Right lobe of liver (tissue), 6 donors: ENCODE measurements around the gene CNTN2. TPM values are rescaled to one million over a fixed set of nuclear protein-coding genes. Genes with fewer than 3 reads are reported as not detected.

Experiments used
- ATAC-seq, 4 donors: fragments of 200-7000 bp; cut with Tn5 transposase; one replicate each; pipeline ENCODE4 v1.9.1; 2020; ENCODE audit warnings: mild to moderate bottlenecking in 4 of 4, moderate library complexity in 4 of 4
- DNase-seq, 3 donors: peaks; one replicate each; pipeline ENCODE4 v3.0.0-alpha.2; 2020
- H3K27ac ChIP-seq, 3 donors: fragments of 200-600 bp; one replicate each; pipeline ENCODE4 v1.8.0; 2022
- H3K27me3 ChIP-seq, 2 donors: fragments of 200-600 bp; one replicate each; pipeline ENCODE4 v1.8.0; 2022
- H3K36me3 ChIP-seq, 4 donors: fragments of 200-600 bp; sonication (generic) in 1 of 4; one replicate each; pipeline versions ENCODE4 v1.5.1 to v1.8.0; 2017 to 2022; ENCODE audit warnings: control low read depth in 1 of 4
- H3K4me1 ChIP-seq, 4 donors: fragments of 200-600 bp; sonication (generic) in 1 of 4; one replicate each; pipeline versions ENCODE4 v1.5.1 to v1.8.0; 2017 to 2022; ENCODE audit warnings: control low read depth in 1 of 4
- H3K4me3 ChIP-seq, 3 donors: fragments of 200-600 bp; one replicate each; pipeline ENCODE4 v1.8.0; 2022
- H3K9me3 ChIP-seq, 4 donors: fragments of 200-600 bp; sonication (generic) in 1 of 4; one replicate each; pipeline versions ENCODE4 v1.5.1 to v1.8.0; 2017 to 2022; ENCODE audit warnings: control low read depth in 1 of 4
- CTCF ChIP-seq, 4 donors: fragments of 200-600 bp in 3 of 4; fragments of 450-650 bp in 1 of 4; IDR thresholded peaks; one replicate each; pipeline versions ENCODE4 v1.5.1 to v1.8.0; 2016 to 2022; ENCODE audit warnings: antibody characterized with exemption in 4 of 4, mild to moderate bottlenecking in 2 of 4
- POLR2A ChIP-seq: fragments of 450-650 bp; IDR thresholded peaks from one replicate; pipeline ENCODE4 v1.6.1; 2017; ENCODE audit warnings: antibody characterized with exemption, mild to moderate bottlenecking
- WGBS: methylation state at CpG from one replicate; pipeline ENCODE4 v1.1.6; 2018; ENCODE audit warnings: low coverage, low lambda C conversion rate; ENCODE audit not compliant: insufficient coverage; ENCODE audit errors: missing lambda C conversion rate; 5-methylcytosine and 5-hydroxymethylcytosine counted together
- intact Hi-C, 2 donors: fragments of 100-400 bp; cut with DNase I; formaldehyde crosslinking; loops; one replicate each; pipeline versions ENCODE4 v1.11.2 to v1.14.1; 2022
- total RNA-seq, 6 experiments: library from RNA; depleted of rRNA in 2 of 6; stranded (reverse); fragments of >200 nt in 2 of 6; fragmentation: NEBNext Ultra II Directional in 3 of 6; extraction: Animal tissue kit (Norgen Biotek cat#: 25700) in 3 of 6; gene quantifications; one replicate each; pipeline versions ENCODE4 v1.1.0 to v1.2.4, GENCODE V29; 2016 to 2023
- donor health status: DM: no; HTN: yes; CAD: no.
- donor health status: DM: no; HTN: no; CAD: no.
- donor health status: DM: no; HTN: no; CAD: no.
- donor health status: DM: no; HTN: yes; CAD: no.
- donor health status: DM: no; HTN: yes; CAD: no.

The CNTN2 gene
- total RNA-seq, 6 experiments from 2014 or later = 0.49 TPM; not detected in 5

- TF ChIP-seq CTCF (IDR thresholded peaks at IDR 0.05) (no peak), POLR2A (no peak)
- ATAC-seq = peak; percentile 31 to 60 (median 56)
- Histone ChIP-seq H3K36me3 (no peaks in the 10 kb centered on the region), H3K4me3 (no peak overlapping the region), H3K27ac (no peak overlapping the region), H3K4me1 (no peaks in the 10 kb centered on the region), H3K9me3 (no peaks in the 10 kb centered on the region), H3K27me3 (no peaks in the 10 kb centered on the region)
- WGBS = 100% methylated on average over 1 of the region's 14 CpGs
- no peak for DNase-seq
- intact Hi-C loops = loop anchor here (5.0 to 10.0 kb wide), 2 partner anchors 74 to 194 kb away; no protein-coding TSS in a partner anchor
Measured at GRCh38 chr1:205061227-205061626, 18.2 kb downstream of the CNTN2 start.

- TF ChIP-seq POLR2A = no peak
- TF ChIP-seq CTCF (IDR thresholded peaks at IDR 0.05) = peak; percentile 86 to 94 (median 88)
- Histone ChIP-seq H3K36me3 (no peaks in the 10 kb centered on the region), H3K9me3 (no peaks in the 10 kb centered on the region), H3K27ac (no peak overlapping the region), H3K4me1 (no peaks in the 10 kb centered on the region), H3K27me3 (no peaks in the 10 kb centered on the region), H3K4me3 (no peak overlapping the region)
- intact Hi-C loops = loop anchor here (5.0 to 10.0 kb wide), 2 partner anchors 74 to 193 kb away; no protein-coding TSS in a partner anchor
- DNase-seq (peak in 2 of 3 donors; percentile 63 to 76), ATAC-seq (peak; percentile 70 to 90 (median 87))
- 16% methylated on average over 11 of the region's 13 CpGs for WGBS
Measured at GRCh38 chr1:205061665-205062069, 18.7 kb downstream of the CNTN2 start.

- ATAC-seq (no peak), DNase-seq (no peak)
- Histone ChIP-seq H3K27ac (no peak overlapping the region), H3K4me3 (no peak overlapping the region), H3K4me1 (no peaks in the 10 kb centered on the region), H3K36me3 (no peaks in the 10 kb centered on the region), H3K9me3 (no peaks in the 10 kb centered on the region), H3K27me3 (no peaks in the 10 kb centered on the region)
- TF ChIP-seq CTCF (IDR thresholded peaks at IDR 0.05) (no peak), POLR2A (no peak)
- intact Hi-C loops = loop anchor here (5.0 to 10.0 kb wide), 2 partner anchors 75 to 192 kb away; no protein-coding TSS in a partner anchor
- no CpG with 5 or more reads among the region's 8 CpGs for WGBS
Measured at GRCh38 chr1:205062319-205062718, 19.3 kb downstream of the CNTN2 start.

- ATAC-seq = no peak
- 56% methylated on average over 3 of the region's 3 CpGs for WGBS
- H3K9me3 ChIP-seq = no peaks in the 10 kb centered on the region
- H3K27ac ChIP-seq = no peak overlapping the region
- H3K27me3 ChIP-seq = no peaks in the 10 kb centered on the region
- no peak for DNase-seq
- H3K4me1 ChIP-seq = no peaks in the 10 kb centered on the region
- no peak overlapping the region for H3K4me3 ChIP-seq
- TF ChIP-seq POLR2A = no peak
- no peak for TF ChIP-seq CTCF (IDR thresholded peaks at IDR 0.05)
- intact Hi-C loops = loop anchor here (5.0 to 10.0 kb wide), 2 partner anchors 76 to 192 kb away; no protein-coding TSS in a partner anchor
- no peaks in the 10 kb centered on the region for H3K36me3 ChIP-seq
Measured at GRCh38 chr1:205062895-205063294, 19.9 kb downstream of the CNTN2 start.
